Activated CD8-positive, alpha-beta memory T cell treated with anti-CD3 and anti-CD28 coated beads, Interleukin-2, amount 50 U/mL, for 1 hour (primary cell): ENCODE data around the gene DAPK3.
"Not testable (repeated sequence)": the region's sequence is repeated elsewhere in the genome, so short reads cannot be mapped to it uniquely, and the experiment has no call there.

Experiments used
- DNase-seq: peaks from one replicate; pipeline ENCODE4 v3.0.0-alpha.2; 2020; ENCODE audit errors: extremely low read depth

The DAPK3 gene

DNA sequence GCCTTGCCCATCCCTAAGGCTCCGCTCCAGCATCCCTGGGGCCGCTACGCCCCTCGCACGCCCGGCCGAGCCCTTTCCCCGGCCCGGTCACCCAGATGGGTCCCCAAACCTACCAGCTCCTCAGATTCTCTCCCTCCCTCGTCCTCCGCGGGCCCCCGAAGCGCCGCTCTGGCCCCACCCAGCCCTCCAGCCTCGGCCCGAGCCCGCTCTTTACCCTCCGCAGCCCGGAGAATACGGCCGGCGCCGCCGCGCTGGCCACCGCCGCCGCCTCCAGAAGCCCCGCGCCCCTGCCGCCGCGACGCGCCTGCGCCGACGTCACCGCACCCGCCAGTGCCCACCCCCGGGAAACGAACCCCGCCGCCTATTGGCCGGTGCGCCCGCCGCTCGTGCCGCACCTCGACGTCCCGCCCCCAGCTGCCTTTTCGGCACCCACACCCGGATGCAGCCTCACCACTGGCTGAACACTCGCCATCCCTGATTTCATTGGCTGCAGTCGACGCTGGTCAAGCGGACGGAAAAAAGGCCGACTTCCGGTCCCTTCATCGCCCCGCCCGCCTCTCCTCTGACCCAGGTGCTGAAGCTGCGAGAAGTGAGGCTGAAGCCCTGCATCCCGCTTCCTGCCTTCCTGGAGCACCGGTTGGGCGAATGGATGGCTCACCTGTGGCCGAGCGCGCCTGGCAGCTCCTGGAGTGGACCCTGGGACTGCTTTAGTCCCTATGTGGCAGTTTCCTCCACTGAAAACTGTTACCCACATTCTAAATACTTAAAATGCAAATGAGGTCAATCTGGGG, at the start of gene DAPK3:
TSS of gene DAPK3 (minus strand) at position 292 of the 791 bp plus-strand sequence. CDS start 1,364 bp downstream, outside the sequence.
- peak; percentile 51 for DNase-seq

DNA sequence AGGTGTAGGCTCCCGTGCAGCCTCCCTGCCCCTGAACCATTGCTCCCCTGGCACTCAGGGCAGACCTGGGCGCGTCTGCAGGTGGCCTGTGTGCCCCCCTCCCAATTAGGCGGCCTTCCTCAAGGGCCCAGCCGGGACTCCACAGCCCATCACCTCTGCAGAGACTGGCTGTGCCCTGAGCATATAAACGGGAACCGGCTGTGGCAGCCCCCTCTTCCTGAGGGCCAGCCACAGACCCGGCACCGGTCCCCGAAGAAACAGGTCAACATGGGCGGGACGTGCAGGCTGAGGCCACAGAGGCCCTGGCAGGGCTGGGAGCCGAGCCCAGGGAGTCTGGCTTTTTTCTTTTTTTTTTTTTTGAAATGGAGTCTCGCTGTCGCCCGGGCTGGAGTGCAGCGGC, 48.7 kb upstream of the DAPK3 start:
- no peak for DNase-seq

- no peak for DNase-seq
Observed at GRCh38 chr19:4018775-4019504, 48.0 kb upstream of the DAPK3 start.

DNA sequence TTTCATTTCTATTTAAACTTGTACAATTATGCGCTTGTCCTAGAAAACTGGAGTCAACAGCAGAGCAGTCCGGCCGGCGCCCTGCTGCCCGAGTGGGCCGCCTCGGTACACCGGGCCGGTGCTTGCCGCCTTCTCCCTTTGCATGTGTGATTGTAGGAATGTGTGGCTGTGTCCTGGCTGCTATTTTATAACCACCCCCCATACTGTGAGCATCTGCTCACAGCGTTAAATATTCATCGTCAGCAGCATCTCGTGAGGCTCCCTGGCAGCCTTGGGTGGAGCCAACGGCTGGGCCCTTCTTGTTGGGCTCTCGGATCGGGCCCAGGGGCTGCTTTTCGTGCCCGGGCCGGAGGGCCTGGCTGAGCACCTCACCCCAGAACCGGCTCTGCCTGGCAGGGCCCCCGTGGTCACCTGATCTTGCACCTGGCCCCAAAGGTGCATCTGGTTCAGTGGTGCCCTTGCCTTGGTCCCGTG, 47.3 kb upstream of the DAPK3 start:
- no peak for DNase-seq

GRCh38 chr19:4016903-4017638, 46.2 kb upstream of the DAPK3 start:
- DNase-seq, result no peak

DNA sequence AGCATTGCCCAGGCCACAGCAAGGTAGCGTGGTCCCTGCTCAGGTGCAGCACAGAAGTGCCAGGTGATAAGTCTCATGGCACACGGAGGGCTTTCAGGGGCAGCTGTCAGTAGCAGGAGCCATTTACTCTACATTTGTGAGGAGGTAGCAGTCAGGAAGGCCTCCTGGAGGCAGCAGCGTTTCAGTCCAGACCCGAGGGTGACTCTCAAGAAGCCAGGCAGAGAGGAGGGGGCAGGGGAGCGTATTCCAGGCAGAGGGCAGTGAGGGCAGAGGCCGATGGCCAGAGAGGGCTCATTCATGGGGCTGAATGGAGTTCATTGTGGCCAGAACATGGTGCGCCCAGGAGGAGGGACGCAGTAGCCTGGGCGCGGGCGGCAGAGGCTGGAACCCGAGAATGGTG, 45.6 kb upstream of the DAPK3 start:
- DNase-seq, result no peak

DNA sequence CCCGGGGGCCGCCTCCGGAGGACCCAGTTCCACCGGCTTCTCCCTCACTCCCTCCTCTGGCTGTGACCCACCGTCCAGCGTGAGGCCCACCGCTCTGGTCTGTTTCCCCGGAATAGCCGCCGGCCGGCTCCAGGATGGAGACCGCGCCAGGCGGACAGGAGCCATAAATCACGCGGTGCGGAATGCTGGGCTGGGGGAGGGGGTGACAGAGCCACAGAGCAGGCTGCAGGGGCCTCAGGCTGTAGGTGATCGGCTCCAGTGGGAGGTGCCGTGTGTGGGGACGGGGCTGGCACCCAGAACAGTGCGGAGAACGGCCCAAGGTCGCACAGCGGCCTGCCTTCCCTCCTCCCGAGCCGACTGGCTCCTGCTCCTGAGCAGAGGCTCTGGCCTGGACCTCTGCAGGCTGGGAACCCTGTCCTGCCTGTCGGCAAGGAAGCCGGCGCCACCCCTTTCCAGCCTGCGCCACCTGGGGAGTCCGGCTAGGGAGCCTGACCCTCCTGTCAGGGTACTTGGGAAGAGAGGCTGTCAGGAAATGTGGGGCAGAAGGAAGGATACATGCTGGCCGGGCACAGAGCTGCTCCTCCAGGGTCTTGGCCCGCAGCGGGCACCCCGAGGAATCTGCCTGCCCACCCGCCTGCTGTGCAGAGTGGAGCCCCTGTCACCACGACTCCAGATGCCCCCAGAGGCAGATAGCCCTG, 45.0 kb upstream of the DAPK3 start:
- DNase-seq, result no peak

- DNase-seq, result no peak
Observed at GRCh38 chr19:4014541-4015491, 43.9 kb upstream of the DAPK3 start.

GRCh38 chr19:4013886-4014540, 43.1 kb upstream of the DAPK3 start:
- no peak for DNase-seq

DNA sequence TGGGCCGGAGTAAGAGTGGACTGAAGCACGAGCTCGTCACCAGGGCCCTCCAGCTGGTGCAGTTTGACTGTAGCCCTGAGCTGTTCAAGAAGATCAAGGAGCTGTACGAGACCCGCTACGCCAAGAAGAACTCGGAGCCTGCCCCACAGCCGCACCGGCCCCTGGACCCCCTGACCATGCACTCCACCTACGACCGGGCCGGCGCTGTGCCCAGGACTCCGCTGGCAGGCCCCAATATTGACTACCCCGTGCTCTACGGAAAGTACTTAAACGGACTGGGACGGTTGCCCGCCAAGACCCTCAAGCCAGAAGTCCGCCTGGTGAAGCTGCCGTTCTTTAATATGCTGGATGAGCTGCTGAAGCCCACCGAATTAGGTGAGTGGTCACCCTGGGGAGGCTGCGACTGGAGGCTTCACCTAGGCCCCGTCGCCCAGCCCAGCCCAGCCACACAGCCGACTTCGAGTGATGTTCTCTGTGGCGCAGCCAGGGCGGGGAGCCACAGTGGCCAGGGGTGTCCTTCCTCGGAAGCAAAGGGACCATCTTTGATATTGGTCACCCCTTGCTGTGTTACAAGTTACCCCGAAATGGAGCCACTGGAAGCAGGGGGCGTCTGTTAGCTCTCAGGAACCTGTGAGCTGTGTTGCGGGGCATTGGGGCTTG, 42.2 kb upstream of the DAPK3 start:
- DNase-seq, result no peak

GRCh38 chr19:4012092-4012974, 41.4 kb upstream of the DAPK3 start:
- no peak for DNase-seq

GRCh38 chr19:4011430-4011829, 40.5 kb upstream of the DAPK3 start:
- DNase-seq, result not testable (repeated sequence)

- no peak for DNase-seq
Observed at GRCh38 chr19:4010808-4011110, 39.9 kb upstream of the DAPK3 start.

DNA sequence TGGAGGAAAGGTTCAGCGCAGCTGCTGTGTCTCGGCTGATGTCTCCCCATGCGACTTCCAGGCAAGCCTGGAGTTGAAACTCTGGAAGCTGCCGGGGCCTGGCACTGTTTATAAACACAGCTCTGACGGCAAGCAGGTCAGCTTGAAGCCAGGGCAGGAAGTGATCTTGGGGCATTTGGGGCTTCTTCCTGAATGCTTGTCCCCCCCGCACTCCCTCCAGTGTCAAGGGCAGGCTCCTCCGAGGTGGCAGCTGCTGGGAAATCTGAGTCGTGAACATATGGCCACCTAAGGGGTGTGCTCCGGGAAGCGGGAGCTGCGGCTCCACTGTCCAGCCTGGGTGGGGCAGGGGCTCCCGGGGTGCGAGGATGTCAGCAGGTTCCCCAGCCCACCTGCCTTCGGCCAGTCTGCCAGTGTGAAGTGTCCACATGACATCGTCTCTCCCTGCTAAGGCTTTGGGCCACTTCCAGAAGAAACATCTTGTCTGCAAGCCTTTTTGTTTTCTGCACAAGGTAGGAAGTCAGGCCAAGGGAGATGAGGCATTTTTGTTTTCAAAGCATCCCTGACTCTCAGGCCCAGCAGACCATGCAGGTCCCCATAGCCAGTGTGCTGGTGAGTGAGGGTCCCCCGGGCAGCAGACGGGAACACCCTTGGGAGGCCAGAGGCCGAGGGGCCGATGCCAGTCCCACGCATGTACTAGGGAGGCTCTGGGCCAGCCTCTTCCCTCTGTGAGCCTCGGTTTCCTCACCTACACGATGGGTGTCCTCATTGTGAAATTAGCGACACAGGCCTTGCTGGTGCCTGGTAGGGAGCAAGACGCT, 39.3 kb upstream of the DAPK3 start:
- no peak for DNase-seq

DNA sequence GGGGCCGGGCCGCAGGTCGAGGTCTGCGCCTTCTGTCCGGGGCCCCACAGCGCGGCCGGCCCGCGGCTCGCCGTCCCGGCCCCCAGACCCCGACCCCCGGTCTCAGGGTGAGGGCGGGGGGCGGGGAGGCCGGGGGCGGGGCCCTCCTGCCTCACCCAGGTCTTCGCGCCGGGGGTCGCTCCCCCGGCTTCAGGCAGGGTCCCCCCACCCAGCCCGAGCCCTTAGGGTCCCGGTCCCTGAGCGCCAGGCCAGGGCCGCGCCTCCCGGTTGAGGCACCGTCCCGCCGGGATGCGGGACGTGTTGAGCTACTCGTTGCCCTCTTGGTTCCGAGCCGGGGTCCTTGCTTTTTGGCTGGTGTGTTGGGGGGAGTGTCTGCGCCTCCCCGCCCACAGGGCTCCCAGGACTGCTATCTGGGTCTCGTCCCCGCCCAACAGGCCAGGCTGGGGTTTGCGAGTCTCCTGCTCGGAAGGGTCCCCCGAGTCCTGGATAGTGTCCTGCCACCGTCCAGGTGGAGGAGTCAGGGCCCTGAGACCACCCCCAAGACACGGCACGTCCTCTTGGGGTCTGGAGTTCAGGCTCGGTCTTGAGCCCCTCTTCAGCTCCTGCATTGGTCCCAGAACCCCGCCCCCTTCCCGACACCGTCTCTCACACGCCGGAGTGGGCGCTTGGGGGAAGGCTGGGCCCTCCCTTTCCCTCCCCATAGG, 37.1 kb upstream of the DAPK3 start:
- DNase-seq, result no peak

- DNase-seq, result peak; percentile 89
Observed at GRCh38 chr19:4007021-4007835, 36.3 kb upstream of the DAPK3 start, which contains the start of gene PIAS4. Gene PIAS4 (plus strand): TSS chr19:4007736. CDS start chr19:4007761, 25 bp downstream.
